GM21423 (cell line): Measurements from ENCODE around the gene ROCK2.
"Not testable (repeated sequence)": the region's sequence is repeated elsewhere in the genome, so short reads cannot be mapped to it uniquely, and the experiment has no call there.

Experiments
- ATAC-seq: cut with Tn5 transposase; IDR thresholded peaks from one replicate; pipeline ENCODE4 v1.9.1; 2021; ENCODE audit warnings: mild to moderate bottlenecking, moderate library complexity; ENCODE audit not compliant: unreplicated experiment

The ROCK2 gene

GRCh38 chr2:11239666-11240462 is 104.6 kb downstream of the ROCK2 start:
- no peak for ATAC-seq

- no peak for ATAC-seq
Measured at GRCh38 chr2:11239147-11239546, 105.3 kb downstream of the ROCK2 start.

GRCh38 chr2:11237122-11237521 is 107.3 kb downstream of the ROCK2 start:
- ATAC-seq, result no peak

GRCh38 chr2:11236335-11236734 is 108.1 kb downstream of the ROCK2 start:
- ATAC-seq, result no peak

GRCh38 chr2:11235583-11235982 is 108.9 kb downstream of the ROCK2 start:
- ATAC-seq, result no peak

GRCh38 chr2:11234309-11234708 is 110.1 kb downstream of the ROCK2 start:
- no peak for ATAC-seq

GRCh38 chr2:11231193-11231592 is 113.2 kb downstream of the ROCK2 start:
- not testable (repeated sequence) for ATAC-seq

GRCh38 chr2:11228692-11229091 is 115.7 kb downstream of the ROCK2 start:
- ATAC-seq, result no peak

- no peak for ATAC-seq
Measured at GRCh38 chr2:11227595-11227994, 116.8 kb downstream of the ROCK2 start.

- ATAC-seq, result no peak
Measured at GRCh38 chr2:11224887-11225286, 119.5 kb downstream of the ROCK2 start.

GRCh38 chr2:11222845-11223244 is 121.6 kb downstream of the ROCK2 start:
- ATAC-seq, result no peak

GRCh38 chr2:11220445-11220844 is 124.0 kb downstream of the ROCK2 start:
- ATAC-seq, result no peak

- ATAC-seq, result no peak
Measured at GRCh38 chr2:11215407-11215806, 129.0 kb downstream of the ROCK2 start.

- no peak for ATAC-seq
Measured at GRCh38 chr2:11214770-11215169, 129.7 kb downstream of the ROCK2 start.

GRCh38 chr2:11213975-11214374 is 130.5 kb downstream of the ROCK2 start:
- ATAC-seq, result no peak

GRCh38 chr2:11213090-11213638 is 131.3 kb downstream of the ROCK2 start:
- no peak for ATAC-seq

- no peak for ATAC-seq
Measured at GRCh38 chr2:11212645-11213044, 131.8 kb downstream of the ROCK2 start.

GRCh38 chr2:11208083-11208482 is 136.4 kb downstream of the ROCK2 start:
- ATAC-seq, result no peak

GRCh38 chr2:11203480-11203879 is 141.0 kb downstream of the ROCK2 start:
- no peak for ATAC-seq

- ATAC-seq, result no peak
Measured at GRCh38 chr2:11201969-11202368, 142.5 kb downstream of the ROCK2 start.

GRCh38 chr2:11200651-11201050 is 143.8 kb downstream of the ROCK2 start:
- no peak for ATAC-seq

GRCh38 chr2:11196246-11196645 is 148.2 kb downstream of the ROCK2 start:
- ATAC-seq, result no peak

GRCh38 chr2:11187731-11188130 is 156.7 kb downstream of the ROCK2 start:
- no peak for ATAC-seq
